Aorta (tissue), 5 donors: Measurements from ENCODE around the gene CPNE4. TPM values are rescaled to one million over a fixed set of nuclear protein-coding genes. Genes with fewer than 3 reads are reported as not detected.

Experiments
- ATAC-seq: fragments of 200-7000 bp; cut with Tn5 transposase; one replicate; pipeline ENCODE4 v1.9.1; 2022; ENCODE audit warnings: moderate library complexity; ENCODE audit not compliant: low FRiP score
- DNase-seq, 2 donors: peaks; one replicate each; pipeline ENCODE4 v3.0.0-alpha.2; 2020
- H3K27ac ChIP-seq, 2 donors: one replicate each; pipeline ENCODE4 v1.5.1; 2013; ENCODE audit warnings: low read length in 2 of 2, mild to moderate bottlenecking in 2 of 2, moderate library complexity in 2 of 2, control low read depth in 1 of 2, inconsistent platforms in 1 of 2, low read depth in 1 of 2
- H3K27me3 ChIP-seq, 2 donors: one replicate each; pipeline ENCODE4 v1.6.1; 2013; ENCODE audit warnings: control low read depth in 1 of 2, low read length in 1 of 2, mild to moderate bottlenecking in 1 of 2, moderate library complexity in 1 of 2; ENCODE audit not compliant: insufficient read depth in 2 of 2, control insufficient read depth in 1 of 2
- H3K36me3 ChIP-seq, 2 donors: one replicate each; pipeline ENCODE4 v1.6.1; 2013; ENCODE audit warnings: control low read depth in 1 of 2, low read length in 1 of 2, mild to moderate bottlenecking in 1 of 2; ENCODE audit not compliant: insufficient read depth in 2 of 2, control insufficient read depth in 1 of 2
- H3K4me1 ChIP-seq, 2 donors: one replicate each; pipeline ENCODE4 v1.6.1; 2013; ENCODE audit warnings: low read length in 2 of 2, control low read depth in 1 of 2, mild to moderate bottlenecking in 1 of 2, moderate library complexity in 1 of 2; ENCODE audit not compliant: insufficient read depth in 2 of 2, control insufficient read depth in 1 of 2
- H3K4me3 ChIP-seq, 2 donors: one replicate each; pipeline ENCODE4 v1.5.1; 2013; ENCODE audit warnings: low read length in 2 of 2, control low read depth in 1 of 2, mild to moderate bottlenecking in 1 of 2
- H3K9me3 ChIP-seq: one replicate; pipeline ENCODE4 v1.6.1; 2013; ENCODE audit warnings: mild to moderate bottlenecking, low read length; ENCODE audit not compliant: control insufficient read depth
- WGBS, 2 donors: extraction: QIAGEN DNeasy Blood & Tissue Kit; methylation state at CpG; one replicate each; pipeline ENCODE4 v1.1.7; 2013; 5-methylcytosine and 5-hydroxymethylcytosine counted together
- intact Hi-C, 2 donors: fragments of 100-400 bp; cut with DNase I; formaldehyde crosslinking; loops; one replicate each; pipeline versions ENCODE4 v1.14.2 to v1.15.0; 2022
- polyA plus RNA-seq, 2 donors: library from polyadenylated mRNA; stranded (reverse); fragments of 200-250 nt; gene quantifications; one replicate each; pipeline ENCODE4 v1.2.3, GENCODE V29; 2013
- total RNA-seq, 2 donors: library from RNA; stranded (reverse); fragmentation: NEBNext Ultra II Directional; extraction: Animal tissue kit (Norgen Biotek cat#: 25700); gene quantifications; one replicate each; pipeline ENCODE4 v1.2.1, GENCODE V29; 2021
- donor health status: healthy with polysubstance abuse.
- donor health status: Bipolar disorder and iron deficiency.
- donor health status: DM: no; HTN: no; CAD: no.
- donor health status: DM: no; HTN: no; CAD: no.
- donor health status: DM: yes; HTN: yes; CAD: no.

The CPNE4 gene
- total and polyA plus RNA-seq, 4 donors = 0.45 to 2.2 (median 1.1) TPM

- ATAC-seq (no peak), DNase-seq (no peak)
- no peak overlapping the region for H3K4me3 ChIP-seq
- no peaks in the 10 kb centered on the region for H3K27me3 ChIP-seq
- intact Hi-C loops = no loop called here
- H3K27ac ChIP-seq = no peak overlapping the region
- H3K9me3 ChIP-seq = no peaks in the 10 kb centered on the region
- no peaks in the 10 kb centered on the region for H3K36me3 ChIP-seq
- no peaks in the 10 kb centered on the region for H3K4me1 ChIP-seq
Measured at GRCh38 chr3:131532645-131533044, 502.2 kb downstream of the CPNE4 start.

- 63 to 64% methylated on average over 1 of the region's 1 CpG for WGBS, 2 donors
- Histone ChIP-seq H3K4me1 (no peaks in the 10 kb centered on the region), H3K36me3 (no peaks in the 10 kb centered on the region), H3K9me3 (no peaks in the 10 kb centered on the region), H3K4me3 (no peak overlapping the region), H3K27me3 (no peaks in the 10 kb centered on the region), H3K27ac (no peak overlapping the region)
- DNase-seq (no peak), ATAC-seq (no peak)
- intact Hi-C loops = no loop called here
Measured at GRCh38 chr3:131530843-131531242, 504.0 kb downstream of the CPNE4 start.

- Histone ChIP-seq H3K27me3 (no peaks in the 10 kb centered on the region), H3K36me3 (no peaks in the 10 kb centered on the region), H3K4me1 (no peaks in the 10 kb centered on the region), H3K9me3 (no peaks in the 10 kb centered on the region), H3K4me3 (no peak overlapping the region), H3K27ac (no peak overlapping the region)
- intact Hi-C loops = no loop called here
- ATAC-seq (no peak), DNase-seq (no peak)
- 54 to 58% methylated on average over 1 of the region's 1 CpG for whole genome bisulfite sequencing, 2 donors
Measured at GRCh38 chr3:131530388-131530787, 504.4 kb downstream of the CPNE4 start.

- Histone ChIP-seq H3K27ac (no peak overlapping the region), H3K4me3 (no peak overlapping the region), H3K4me1 (no peaks in the 10 kb centered on the region), H3K36me3 (no peaks in the 10 kb centered on the region), H3K27me3 (no peaks in the 10 kb centered on the region), H3K9me3 (no peaks in the 10 kb centered on the region)
- intact Hi-C loops = no loop called here
- ATAC-seq = peak; percentile 55
- WGBS, 2 donors = 9 to 11% methylated on average over 31 to 37 of the region's 37 CpGs
- DNase-seq = peak; percentile 68 to 81
Measured at GRCh38 chr3:131526801-131527347, 507.9 kb downstream of the CPNE4 start.

- Histone ChIP-seq H3K4me1 (no peaks in the 10 kb centered on the region), H3K27me3 (no peaks in the 10 kb centered on the region), H3K4me3 (no peak overlapping the region), H3K36me3 (no peaks in the 10 kb centered on the region), H3K9me3 (peaks cover 2% of the 10 kb centered on the region), H3K27ac (no peak overlapping the region)
- ATAC-seq = no peak
- DNase-seq = no peak
- intact Hi-C loops = no loop called here
- 76% methylated on average over 7 of the region's 7 CpGs for whole genome bisulfite sequencing, 2 donors
Measured at GRCh38 chr3:131518680-131519079, 516.1 kb downstream of the CPNE4 start.

GRCh38 chr3:131505421-131505820, 529.4 kb downstream of the CPNE4 start:
- no peak overlapping the region for H3K27ac ChIP-seq
- DNase-seq (no peak), ATAC-seq (no peak)
- no peaks in the 10 kb centered on the region for H3K27me3 ChIP-seq
- H3K4me3 ChIP-seq = no peak overlapping the region
- no peaks in the 10 kb centered on the region for H3K9me3 ChIP-seq
- WGBS, 2 donors = 65% methylated on average over 4 of the region's 4 CpGs
- no peaks in the 10 kb centered on the region for H3K36me3 ChIP-seq
- H3K4me1 ChIP-seq = no peaks in the 10 kb centered on the region
- intact Hi-C loops = loop anchor here in 1 of 2 donors (10.0 kb wide), 2 partner anchors 471 to 519 kb away; no protein-coding TSS in a partner anchor

- DNase-seq (no peak), ATAC-seq (no peak)
- Histone ChIP-seq H3K4me3 (peak overlapping the region; percentile 56 to 76), H3K36me3 (no peaks in the 10 kb centered on the region), H3K4me1 (no peaks in the 10 kb centered on the region), H3K27ac (peak overlapping the region in 1 of 2 donors; percentile 27), H3K9me3 (no peaks in the 10 kb centered on the region), H3K27me3 (no peaks in the 10 kb centered on the region)
- intact Hi-C loops = loop anchor here (2.0 to 10.0 kb wide), 3 partner anchors 120 to 522 kb away; no protein-coding TSS in a partner anchor
Measured at GRCh38 chr3:131503320-131503635, 531.5 kb downstream of the CPNE4 start.

- DNase-seq (peak; percentile 91 to 95), ATAC-seq (peak; percentile 94)
- H3K4me1 ChIP-seq = no peaks in the 10 kb centered on the region
- H3K4me3 ChIP-seq = peak within 1 kb of the TSS; percentile 76 to 82
- WGBS, 2 donors = 2 to 3% methylated on average over 47 of the region's 47 CpGs
- H3K27ac ChIP-seq = peak within 1 kb of the TSS; percentile 29 to 69
- H3K9me3 ChIP-seq = no peaks in the 10 kb centered on the region
- intact Hi-C loops = loop anchor here (2.0 to 10.0 kb wide), 3 partner anchors 120 to 522 kb away; no protein-coding TSS in a partner anchor
- no peaks in the 10 kb centered on the region for H3K36me3 ChIP-seq
- no peaks in the 10 kb centered on the region for H3K27me3 ChIP-seq
Measured at GRCh38 chr3:131502530-131503319, 532.1 kb downstream of the CPNE4 start, which contains the start of gene MRPL3. Gene MRPL3, minus strand, starts transcription at chr3:131502971. Its CDS starts 150 bp downstream, at chr3:131502821.

- ATAC-seq (no peak), DNase-seq (no peak)
- Histone ChIP-seq H3K27ac (no peak overlapping the region), H3K36me3 (peaks cover 0 to 2% of the 10 kb centered on the region in 2 donors), H3K27me3 (no peaks in the 10 kb centered on the region), H3K4me3 (peak overlapping the region; percentile 76 to 82), H3K9me3 (no peaks in the 10 kb centered on the region), H3K4me1 (no peaks in the 10 kb centered on the region)
- 41 to 47% methylated on average over 2 of the region's 2 CpGs for WGBS, 2 donors
- intact Hi-C loops = loop anchor here (2.0 to 10.0 kb wide), 3 partner anchors 119 to 523 kb away; no protein-coding TSS in a partner anchor
Measured at GRCh38 chr3:131501949-131502348, 532.9 kb downstream of the CPNE4 start.
